ENCODE data around the gene UCP3.

- no peak for TF ChIP-seq CTCF (IDR thresholded peaks at IDR 0.05)
- no peak for TF ChIP-seq POLR2AphosphoS5 (IDR thresholded peaks at IDR 0.05)
Observed at GRCh38 chr11:73998846-73999575, 9.9 kb downstream of the UCP3 start.
